GM18861 (cell line): ENCODE measurements around the gene NR1H2.

Experiments used
- ATAC-seq: cut with Tn5 transposase; IDR thresholded peaks from one replicate; pipeline ENCODE4 v1.9.1; 2021; ENCODE audit not compliant: unreplicated experiment

NR1H2 gene

GRCh38 chr19:50420808-50421207 lies 44.6 kb downstream of the NR1H2 start:
- ATAC-seq = no peak

GRCh38 chr19:50422397-50423278 lies 46.4 kb downstream of the NR1H2 start:
- no peak for ATAC-seq

GRCh38 chr19:50423279-50424113 lies 47.2 kb downstream of the NR1H2 start:
- no peak for ATAC-seq

GRCh38 chr19:50425581-50425980 lies 49.3 kb downstream of the NR1H2 start:
- ATAC-seq = no peak

GRCh38 chr19:50427318-50427925 lies 51.2 kb downstream of the NR1H2 start:
- no peak for ATAC-seq

- no peak for ATAC-seq
Measured at GRCh38 chr19:50427997-50428425, 51.8 kb downstream of the NR1H2 start.

GRCh38 chr19:50428772-50429463 lies 52.7 kb downstream of the NR1H2 start:
- ATAC-seq = no peak

- ATAC-seq = no peak
Measured at GRCh38 chr19:50430888-50431342, 54.7 kb downstream of the NR1H2 start.

- no peak for ATAC-seq
Measured at GRCh38 chr19:50431343-50432220, 55.3 kb downstream of the NR1H2 start.

- ATAC-seq = no peak
Measured at GRCh38 chr19:50432221-50433028, 56.2 kb downstream of the NR1H2 start, which contains the start of gene MYBPC2. TSS of gene MYBPC2 (plus strand) at chr19:50432892. CDS start at chr19:50432954, 62 bp downstream.
